H9 (cell line): ENCODE data around the gene KRTAP10-4. TPM values are rescaled to one million over a fixed set of nuclear protein-coding genes. Genes with fewer than 3 reads are reported as not detected.

Source experiments
- DNase-seq: peaks from one replicate; pipeline ENCODE4 v3.0.0-alpha.2; 2017
- H2AFZ ChIP-seq: one replicate; pipeline ENCODE4 v1.6.1; 2013; ENCODE audit warnings: mild to moderate bottlenecking, low read length, control low read depth, moderate library complexity
- H2AK5ac ChIP-seq: 2 replicates; pipeline ENCODE4 v1.6.1; 2013; ENCODE audit warnings: low read length, control low read depth, mixed read lengths; ENCODE audit not compliant: insufficient read length
- H2BK120ac ChIP-seq: one replicate; pipeline ENCODE4 v1.6.1; 2013; ENCODE audit warnings: low read depth, mild to moderate bottlenecking, low read length, control low read depth, inconsistent platforms; ENCODE audit not compliant: poor library complexity, severe bottlenecking
- H2BK12ac ChIP-seq: 2 replicates; pipeline ENCODE4 v1.6.1; 2013; ENCODE audit warnings: low read length, control low read depth, mixed read lengths, low read depth; ENCODE audit not compliant: insufficient read length
- H2BK15ac ChIP-seq: 2 replicates; pipeline ENCODE4 v1.6.1; 2013; ENCODE audit warnings: low read depth, low read length, control low read depth
- H2BK20ac ChIP-seq: one replicate; pipeline ENCODE4 v1.6.1; 2013; ENCODE audit warnings: low read depth, mild to moderate bottlenecking, low read length, control low read depth, inconsistent platforms; ENCODE audit not compliant: poor library complexity, severe bottlenecking
- H2BK5ac ChIP-seq: 2 replicates; pipeline ENCODE4 v1.6.1; 2013; ENCODE audit warnings: low read length, control low read depth, mixed read lengths; ENCODE audit not compliant: insufficient read length
- H3K14ac ChIP-seq: 2 replicates; pipeline ENCODE4 v1.6.1; 2013; ENCODE audit warnings: low read length, control low read depth; ENCODE audit not compliant: insufficient read depth
- H3K18ac ChIP-seq: 2 replicates; pipeline ENCODE4 v1.6.1; 2013; ENCODE audit warnings: low read depth, mild to moderate bottlenecking, mixed read lengths, low read length, control low read depth; ENCODE audit not compliant: insufficient read length
- H3K23ac ChIP-seq: 2 replicates; pipeline ENCODE4 v1.6.1; 2013; ENCODE audit warnings: low read length, control low read depth, mixed read lengths, low read depth; ENCODE audit not compliant: insufficient read length
- H3K23me2 ChIP-seq: 2 replicates; pipeline ENCODE4 v1.6.1; 2013; ENCODE audit warnings: low read depth, mild to moderate bottlenecking, mixed read lengths, low read length, control low read depth; ENCODE audit not compliant: insufficient read length, poor library complexity, severe bottlenecking
- H3K27ac ChIP-seq: 2 replicates; pipeline ENCODE4 v1.5.1; 2013; ENCODE audit warnings: low read length, control low read depth, mixed read lengths, low read depth; ENCODE audit not compliant: insufficient read length
- H3K27me3 ChIP-seq: 2 replicates; pipeline ENCODE4 v1.6.1; 2013; ENCODE audit warnings: low read length, control low read depth, inconsistent platforms; ENCODE audit not compliant: insufficient read depth
- H3K4ac ChIP-seq: 2 replicates; pipeline ENCODE4 v1.6.1; 2013; ENCODE audit warnings: low read depth, mild to moderate bottlenecking, control low read depth, inconsistent platforms, low read length, moderate library complexity
- H3K4me1 ChIP-seq: 2 replicates; pipeline ENCODE4 v1.6.1; 2013; ENCODE audit warnings: low read length, control low read depth, inconsistent platforms; ENCODE audit not compliant: insufficient read depth
- H3K4me2 ChIP-seq: 2 replicates; pipeline ENCODE4 v1.6.1; 2013; ENCODE audit warnings: low read length, control low read depth, mixed read lengths; ENCODE audit not compliant: insufficient read length, insufficient read depth
- H3K56ac ChIP-seq: 2 replicates; pipeline ENCODE4 v1.6.1; 2013; ENCODE audit warnings: low read depth, mild to moderate bottlenecking, mixed read lengths, low read length, control low read depth; ENCODE audit not compliant: insufficient read length
- H3K79me1 ChIP-seq: 2 replicates; pipeline ENCODE4 v1.6.1; 2013; ENCODE audit warnings: low read depth, mild to moderate bottlenecking, moderate library complexity, low read length, control low read depth, inconsistent platforms; ENCODE audit not compliant: insufficient read depth, poor library complexity, severe bottlenecking
- H3K79me2 ChIP-seq: 2 replicates; pipeline ENCODE4 v1.6.1; 2013; ENCODE audit warnings: low read length, control low read depth, inconsistent platforms; ENCODE audit not compliant: insufficient read depth
- H3K9ac ChIP-seq: 2 replicates; pipeline ENCODE4 v1.6.1; 2013; ENCODE audit warnings: low read length, control low read depth, mixed read lengths; ENCODE audit not compliant: insufficient read length; ENCODE audit errors: extremely low read depth
- H3K9me3 ChIP-seq: one replicate; pipeline ENCODE4 v1.6.1; 2013; ENCODE audit warnings: low read depth, low read length, inconsistent platforms; ENCODE audit not compliant: control insufficient read depth
- H3T11ph ChIP-seq: one replicate; pipeline ENCODE4 v1.6.1; 2013; ENCODE audit warnings: mild to moderate bottlenecking, low read length, control low read depth, inconsistent platforms
- H4K20me1 ChIP-seq: one replicate; pipeline ENCODE4 v1.6.1; 2013; ENCODE audit not compliant: control insufficient read depth, insufficient read length, insufficient read depth
- H4K5ac ChIP-seq: 2 replicates; pipeline ENCODE4 v1.6.1; 2013; ENCODE audit warnings: low read depth, mild to moderate bottlenecking, mixed read lengths, low read length, control low read depth; ENCODE audit not compliant: insufficient read length
- H4K8ac ChIP-seq: replicated peaks from 2 replicates; pipeline ENCODE4 v1.6.1; 2013; ENCODE audit warnings: low read length, control low read depth, mixed read lengths, low read depth; ENCODE audit not compliant: insufficient read length
- H4K91ac ChIP-seq: 2 replicates; pipeline ENCODE4 v1.6.1; 2013; ENCODE audit warnings: low read depth, mild to moderate bottlenecking, moderate library complexity, mixed read lengths, low read length, control low read depth; ENCODE audit not compliant: insufficient read length
- H3K27ac Mint-ChIP-seq, 3 experiments: 2 replicates in 2 of 3; 3 replicates in 1 of 3; pipeline ENCODE4 v1.8.0; 2020 to 2021; ENCODE audit warnings: mixed read lengths in 3 of 3, mild to moderate bottlenecking in 1 of 3, moderate library complexity in 1 of 3
- H3K27me3 Mint-ChIP-seq: 2 replicates; pipeline ENCODE4 v1.8.0; 2021; ENCODE audit warnings: low read depth, mild to moderate bottlenecking, moderate library complexity, mixed read lengths
- H3K36me3 Mint-ChIP-seq, 3 experiments: 2 replicates in 2 of 3; 3 replicates in 1 of 3; pipeline ENCODE4 v1.8.0; 2020 to 2021; ENCODE audit warnings: low read depth in 3 of 3, mixed read lengths in 3 of 3; ENCODE audit not compliant: insufficient read depth in 1 of 3
- H3K4me1 Mint-ChIP-seq, 2 experiments: 2 replicates each; pipeline ENCODE4 v1.8.0; 2020; ENCODE audit warnings: mixed read lengths in 2 of 2
- H3K4me3 Mint-ChIP-seq, 2 experiments: 2 replicates in 1 of 2; 3 replicates in 1 of 2; pipeline ENCODE4 v1.8.0; 2020 to 2021; ENCODE audit warnings: mild to moderate bottlenecking in 2 of 2, mixed read lengths in 2 of 2, moderate library complexity in 1 of 2
- H3K9me3 Mint-ChIP-seq, 2 experiments: 2 replicates in 1 of 2; 3 replicates in 1 of 2; pipeline ENCODE4 v1.8.0; 2020; ENCODE audit warnings: mild to moderate bottlenecking in 2 of 2, mixed read lengths in 2 of 2, moderate library complexity in 1 of 2
- WGBS: extraction: QIAGEN DNeasy Blood & Tissue Kit; methylation state at CpG from one replicate; pipeline ENCODE4 v1.1.7; 2013; ENCODE audit warnings: missing lambda C conversion rate, low lambda C conversion rate, mixed read lengths; ENCODE audit not compliant: insufficient read length; ENCODE audit errors: extremely low coverage; 5-methylcytosine and 5-hydroxymethylcytosine counted together
- total RNA-seq: library from RNA; stranded (reverse); gene quantifications from 2 replicates; pipeline ENCODE4 v1.2.1, GENCODE V29; 2021
- TF ChIP-seq, protein P1 (sequence below): fragments of 200-600 bp; sonication (generic); conservative IDR thresholded peaks from 3 replicates; pipeline ENCODE4 v1.8.0; 2021; ENCODE audit warnings: antibody characterized with exemption, mild to moderate bottlenecking

KRTAP10-4 gene
- total RNA-seq, 1 experiment from 2014 or later = not detected

- H3K27ac Mint-ChIP-seq = no peak overlapping the region; a peak in 1 of 7 replicates
- Histone ChIP-seq H4K5ac (no peak overlapping the region), H4K8ac (no peak overlapping the region), H3K9me3 (no peaks in the 10 kb centered on the region), H2AFZ (no peak overlapping the region), H3K14ac (no peak overlapping the region), H2BK15ac (no peak overlapping the region), H4K91ac (no peak overlapping the region), H2BK12ac (no peak overlapping the region), H2BK20ac (no peak overlapping the region), H3K4me2 (no peak overlapping the region), H3K23me2 (no peaks in the 10 kb centered on the region), H3K9ac (no peak overlapping the region), H3K4me1 (no peaks in the 10 kb centered on the region), H3K79me1 (no peaks in the 10 kb centered on the region), H2BK120ac (no peak overlapping the region), H3K27ac (no peak overlapping the region), H4K20me1 (no peaks in the 10 kb centered on the region), H3K79me2 (no peaks in the 10 kb centered on the region), H3K4ac (no peak overlapping the region), H3K56ac (no peak overlapping the region), H3K27me3 (no peaks in the 10 kb centered on the region), H2BK5ac (no peak overlapping the region), H2AK5ac (no peak overlapping the region), H3K18ac (no peak overlapping the region), H3K23ac (no peak overlapping the region), H3T11ph (no peak overlapping the region)
- peaks cover 3 to 35% (median 15%) of the 10 kb centered on the region in 3 experiments; a peak in 5 of 7 replicates for H3K36me3 Mint-ChIP-seq
- WGBS = no CpG with 5 or more reads among the region's 15 CpGs
- peaks cover 23% of the 10 kb centered on the region for H3K27me3 Mint-ChIP-seq
- DNase-seq = no peak
- TF ChIP-seq, protein P1, sequence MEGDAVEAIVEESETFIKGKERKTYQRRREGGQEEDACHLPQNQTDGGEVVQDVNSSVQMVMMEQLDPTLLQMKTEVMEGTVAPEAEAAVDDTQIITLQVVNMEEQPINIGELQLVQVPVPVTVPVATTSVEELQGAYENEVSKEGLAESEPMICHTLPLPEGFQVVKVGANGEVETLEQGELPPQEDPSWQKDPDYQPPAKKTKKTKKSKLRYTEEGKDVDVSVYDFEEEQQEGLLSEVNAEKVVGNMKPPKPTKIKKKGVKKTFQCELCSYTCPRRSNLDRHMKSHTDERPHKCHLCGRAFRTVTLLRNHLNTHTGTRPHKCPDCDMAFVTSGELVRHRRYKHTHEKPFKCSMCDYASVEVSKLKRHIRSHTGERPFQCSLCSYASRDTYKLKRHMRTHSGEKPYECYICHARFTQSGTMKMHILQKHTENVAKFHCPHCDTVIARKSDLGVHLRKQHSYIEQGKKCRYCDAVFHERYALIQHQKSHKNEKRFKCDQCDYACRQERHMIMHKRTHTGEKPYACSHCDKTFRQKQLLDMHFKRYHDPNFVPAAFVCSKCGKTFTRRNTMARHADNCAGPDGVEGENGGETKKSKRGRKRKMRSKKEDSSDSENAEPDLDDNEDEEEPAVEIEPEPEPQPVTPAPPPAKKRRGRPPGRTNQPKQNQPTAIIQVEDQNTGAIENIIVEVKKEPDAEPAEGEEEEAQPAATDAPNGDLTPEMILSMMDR = no peak
- H3K4me1 Mint-ChIP-seq = peaks cover 5 to 12% of the 10 kb centered on the region in 2 experiments
- peaks cover 33 to 34% of the 10 kb centered on the region in 2 experiments for H3K9me3 Mint-ChIP-seq
- H3K4me3 Mint-ChIP-seq = no peak overlapping the region
These were observed 458 bp upstream of the KRTAP10-4 start for GRCh38 chr21:44572959-44573583.
